ENCODE results near the gene EHMT1.
"Not testable (repeated sequence)": the region's sequence is repeated elsewhere in the genome, so short reads cannot be mapped to it uniquely, and the experiment has no call there.

Gene EHMT1

GRCh38 chr9:137615387-137615871 lies 3.4 kb upstream of the EHMT1 start:
- Histone ChIP-seq H3K4me1 (ENCODE audit: control insufficient read depth in 2 of 2, insufficient read depth in 2 of 2, low read length in 2 of 2) (peaks cover 43 to 47% of the 10 kb centered on the region in 2 donors), H3K9ac (ENCODE audit: low read depth in 1 of 2, low read length in 2 of 2) (no peak overlapping the region), H3K27ac (ENCODE audit: low read depth in 2 of 2, low read length in 2 of 2) (no peak overlapping the region), H3K36me3 (ENCODE audit: control insufficient read depth in 2 of 2, insufficient read depth in 2 of 2, low read length in 2 of 2) (peaks cover 21% of the 10 kb centered on the region in 2 donors), H3K9me3 (ENCODE audit: control insufficient read depth in 2 of 2, low read length in 2 of 2) (no peaks in the 10 kb centered on the region), H3K4me3 (ENCODE audit: low read length in 2 of 2) (no peak overlapping the region), H3K27me3 (ENCODE audit: control insufficient read depth in 2 of 2, insufficient read depth in 2 of 2, low read length in 2 of 2) (no peaks in the 10 kb centered on the region)

- Histone ChIP-seq H3K27ac (ENCODE audit: low read depth in 2 of 2, low read length in 2 of 2) (peak overlapping the region; percentile 86 to 89), H3K9ac (ENCODE audit: low read depth in 1 of 2, low read length in 2 of 2) (peak overlapping the region; percentile 86 to 89), H3K4me1 (ENCODE audit: control insufficient read depth in 2 of 2, insufficient read depth in 2 of 2, low read length in 2 of 2) (peaks cover 24 to 25% of the 10 kb centered on the region in 2 donors), H3K4me3 (ENCODE audit: low read length in 2 of 2) (peak overlapping the region; percentile 88 to 92), H3K27me3 (ENCODE audit: control insufficient read depth in 2 of 2, insufficient read depth in 2 of 2, low read length in 2 of 2) (no peaks in the 10 kb centered on the region), H3K36me3 (ENCODE audit: control insufficient read depth in 2 of 2, insufficient read depth in 2 of 2, low read length in 2 of 2) (peaks cover 11% of the 10 kb centered on the region in 2 donors), H3K9me3 (ENCODE audit: control insufficient read depth in 2 of 2, low read length in 2 of 2) (no peaks in the 10 kb centered on the region)
Observed at GRCh38 chr9:137619240-137620047, 639 bp downstream of the EHMT1 start.

GRCh38 chr9:137620048-137620405 lies 1.2 kb downstream of the EHMT1 start:
- H3K4me3 ChIP-seq (ENCODE audit: low read length in 2 of 2), result peak overlapping the region; percentile 88 to 92
- H3K9me3 ChIP-seq (ENCODE audit: control insufficient read depth in 2 of 2, low read length in 2 of 2), result no peaks in the 10 kb centered on the region
- H3K36me3 ChIP-seq (ENCODE audit: control insufficient read depth in 2 of 2, insufficient read depth in 2 of 2, low read length in 2 of 2), result peaks cover 7 to 9% of the 10 kb centered on the region in 2 donors
- peak overlapping the region; percentile 86 to 89 for H3K9ac ChIP-seq (ENCODE audit: low read depth in 1 of 2, low read length in 2 of 2)
- no peaks in the 10 kb centered on the region for H3K27me3 ChIP-seq (ENCODE audit: control insufficient read depth in 2 of 2, insufficient read depth in 2 of 2, low read length in 2 of 2)
- H3K4me1 ChIP-seq (ENCODE audit: control insufficient read depth in 2 of 2, insufficient read depth in 2 of 2, low read length in 2 of 2), result peaks cover 24 to 25% of the 10 kb centered on the region in 2 donors
- peak overlapping the region; percentile 86 to 89 for H3K27ac ChIP-seq (ENCODE audit: low read depth in 2 of 2, low read length in 2 of 2)

GRCh38 chr9:137620581-137620980 lies 1.8 kb downstream of the EHMT1 start:
- no peak overlapping the region for H3K27ac ChIP-seq (ENCODE audit: low read depth in 2 of 2, low read length in 2 of 2)
- peaks cover 3 to 7% of the 10 kb centered on the region in 2 donors for H3K36me3 ChIP-seq (ENCODE audit: control insufficient read depth in 2 of 2, insufficient read depth in 2 of 2, low read length in 2 of 2)
- H3K9me3 ChIP-seq (ENCODE audit: control insufficient read depth in 2 of 2, low read length in 2 of 2), result no peaks in the 10 kb centered on the region
- H3K4me1 ChIP-seq (ENCODE audit: control insufficient read depth in 2 of 2, insufficient read depth in 2 of 2, low read length in 2 of 2), result peaks cover 24 to 25% of the 10 kb centered on the region in 2 donors
- H3K4me3 ChIP-seq (ENCODE audit: low read length in 2 of 2), result peak overlapping the region in 1 of 2 donors; percentile 14
- no peak overlapping the region for H3K9ac ChIP-seq (ENCODE audit: low read depth in 1 of 2, low read length in 2 of 2)
- H3K27me3 ChIP-seq (ENCODE audit: control insufficient read depth in 2 of 2, insufficient read depth in 2 of 2, low read length in 2 of 2), result no peaks in the 10 kb centered on the region

- Histone ChIP-seq H3K4me1 (ENCODE audit: control insufficient read depth in 2 of 2, insufficient read depth in 2 of 2, low read length in 2 of 2) (peaks cover 24 to 25% of the 10 kb centered on the region in 2 donors), H3K27ac (ENCODE audit: low read depth in 2 of 2, low read length in 2 of 2) (no peak overlapping the region), H3K27me3 (ENCODE audit: control insufficient read depth in 2 of 2, insufficient read depth in 2 of 2, low read length in 2 of 2) (no peaks in the 10 kb centered on the region), H3K4me3 (ENCODE audit: low read length in 2 of 2) (peak overlapping the region in 1 of 2 donors; percentile 14), H3K9ac (ENCODE audit: low read depth in 1 of 2, low read length in 2 of 2) (no peak overlapping the region), H3K9me3 (ENCODE audit: control insufficient read depth in 2 of 2, low read length in 2 of 2) (no peaks in the 10 kb centered on the region), H3K36me3 (ENCODE audit: control insufficient read depth in 2 of 2, insufficient read depth in 2 of 2, low read length in 2 of 2) (peaks cover 0 to 4% of the 10 kb centered on the region in 2 donors)
Observed at GRCh38 chr9:137621131-137621757, 2.4 kb downstream of the EHMT1 start.

- H3K36me3 ChIP-seq (ENCODE audit: control insufficient read depth in 2 of 2, insufficient read depth in 2 of 2, low read length in 2 of 2); H3K4me3 ChIP-seq (ENCODE audit: low read length in 2 of 2); H3K9ac ChIP-seq (ENCODE audit: low read depth in 1 of 2, low read length in 2 of 2); H3K27me3 ChIP-seq (ENCODE audit: control insufficient read depth in 2 of 2, insufficient read depth in 2 of 2, low read length in 2 of 2); H3K9me3 ChIP-seq (ENCODE audit: control insufficient read depth in 2 of 2, low read length in 2 of 2); H3K27ac ChIP-seq (ENCODE audit: low read depth in 2 of 2, low read length in 2 of 2): not testable (repeated sequence)
- H3K4me1 ChIP-seq (ENCODE audit: control insufficient read depth in 2 of 2, insufficient read depth in 2 of 2, low read length in 2 of 2), result peaks cover 22 to 25% of the 10 kb centered on the region in 2 donors
Observed at GRCh38 chr9:137622211-137622610, 3.4 kb downstream of the EHMT1 start.

- Histone ChIP-seq H3K4me1 (ENCODE audit: control insufficient read depth in 2 of 2, insufficient read depth in 2 of 2, low read length in 2 of 2) (peaks cover 3 to 9% of the 10 kb centered on the region in 2 donors), H3K27ac (ENCODE audit: low read depth in 2 of 2, low read length in 2 of 2) (no peak overlapping the region), H3K27me3 (ENCODE audit: control insufficient read depth in 2 of 2, insufficient read depth in 2 of 2, low read length in 2 of 2) (no peaks in the 10 kb centered on the region), H3K9ac (ENCODE audit: low read depth in 1 of 2, low read length in 2 of 2) (no peak overlapping the region), H3K4me3 (ENCODE audit: low read length in 2 of 2) (no peak overlapping the region), H3K36me3 (ENCODE audit: control insufficient read depth in 2 of 2, insufficient read depth in 2 of 2, low read length in 2 of 2) (no peaks in the 10 kb centered on the region), H3K9me3 (ENCODE audit: control insufficient read depth in 2 of 2, low read length in 2 of 2) (no peaks in the 10 kb centered on the region)
Observed at GRCh38 chr9:137626464-137626863, 7.7 kb downstream of the EHMT1 start.

GRCh38 chr9:137627406-137627805 lies 8.6 kb downstream of the EHMT1 start:
- not testable (repeated sequence) for H3K27ac ChIP-seq (ENCODE audit: low read depth in 2 of 2, low read length in 2 of 2); H3K9ac ChIP-seq (ENCODE audit: low read depth in 1 of 2, low read length in 2 of 2); H3K27me3 ChIP-seq (ENCODE audit: control insufficient read depth in 2 of 2, insufficient read depth in 2 of 2, low read length in 2 of 2); H3K4me3 ChIP-seq (ENCODE audit: low read length in 2 of 2); H3K36me3 ChIP-seq (ENCODE audit: control insufficient read depth in 2 of 2, insufficient read depth in 2 of 2, low read length in 2 of 2); H3K9me3 ChIP-seq (ENCODE audit: control insufficient read depth in 2 of 2, low read length in 2 of 2); H3K4me1 ChIP-seq (ENCODE audit: control insufficient read depth in 2 of 2, insufficient read depth in 2 of 2, low read length in 2 of 2)

- Histone ChIP-seq H3K27ac (ENCODE audit: low read depth in 2 of 2, low read length in 2 of 2) (no peak overlapping the region), H3K36me3 (ENCODE audit: control insufficient read depth in 2 of 2, insufficient read depth in 2 of 2, low read length in 2 of 2) (no peaks in the 10 kb centered on the region), H3K27me3 (ENCODE audit: control insufficient read depth in 2 of 2, insufficient read depth in 2 of 2, low read length in 2 of 2) (no peaks in the 10 kb centered on the region), H3K4me3 (ENCODE audit: low read length in 2 of 2) (no peak overlapping the region), H3K9ac (ENCODE audit: low read depth in 1 of 2, low read length in 2 of 2) (no peak overlapping the region), H3K9me3 (ENCODE audit: control insufficient read depth in 2 of 2, low read length in 2 of 2) (no peaks in the 10 kb centered on the region), H3K4me1 (ENCODE audit: control insufficient read depth in 2 of 2, insufficient read depth in 2 of 2, low read length in 2 of 2) (peaks cover 3 to 9% of the 10 kb centered on the region in 2 donors)
Observed at GRCh38 chr9:137630126-137630525, 11.3 kb downstream of the EHMT1 start.

- no peaks in the 10 kb centered on the region for H3K27me3 ChIP-seq (ENCODE audit: control insufficient read depth in 2 of 2, insufficient read depth in 2 of 2, low read length in 2 of 2)
- H3K27ac ChIP-seq (ENCODE audit: low read depth in 2 of 2, low read length in 2 of 2), result no peak overlapping the region
- H3K4me3 ChIP-seq (ENCODE audit: low read length in 2 of 2), result no peak overlapping the region
- H3K9ac ChIP-seq (ENCODE audit: low read depth in 1 of 2, low read length in 2 of 2), result no peak overlapping the region
- no peaks in the 10 kb centered on the region for H3K36me3 ChIP-seq (ENCODE audit: control insufficient read depth in 2 of 2, insufficient read depth in 2 of 2, low read length in 2 of 2)
- peaks cover 3 to 9% of the 10 kb centered on the region in 2 donors for H3K4me1 ChIP-seq (ENCODE audit: control insufficient read depth in 2 of 2, insufficient read depth in 2 of 2, low read length in 2 of 2)
- no peaks in the 10 kb centered on the region for H3K9me3 ChIP-seq (ENCODE audit: control insufficient read depth in 2 of 2, low read length in 2 of 2)
Observed at GRCh38 chr9:137630679-137631078, 11.9 kb downstream of the EHMT1 start.
